Brain pericyte (primary cell): ENCODE data around the gene FOXC1.

Experiments
- DNase-seq: peaks from one replicate; pipeline ENCODE4 v3.0.0-alpha.2; 2012; ENCODE audit warnings: low read depth, low spot score

FOXC1 gene

DNA sequence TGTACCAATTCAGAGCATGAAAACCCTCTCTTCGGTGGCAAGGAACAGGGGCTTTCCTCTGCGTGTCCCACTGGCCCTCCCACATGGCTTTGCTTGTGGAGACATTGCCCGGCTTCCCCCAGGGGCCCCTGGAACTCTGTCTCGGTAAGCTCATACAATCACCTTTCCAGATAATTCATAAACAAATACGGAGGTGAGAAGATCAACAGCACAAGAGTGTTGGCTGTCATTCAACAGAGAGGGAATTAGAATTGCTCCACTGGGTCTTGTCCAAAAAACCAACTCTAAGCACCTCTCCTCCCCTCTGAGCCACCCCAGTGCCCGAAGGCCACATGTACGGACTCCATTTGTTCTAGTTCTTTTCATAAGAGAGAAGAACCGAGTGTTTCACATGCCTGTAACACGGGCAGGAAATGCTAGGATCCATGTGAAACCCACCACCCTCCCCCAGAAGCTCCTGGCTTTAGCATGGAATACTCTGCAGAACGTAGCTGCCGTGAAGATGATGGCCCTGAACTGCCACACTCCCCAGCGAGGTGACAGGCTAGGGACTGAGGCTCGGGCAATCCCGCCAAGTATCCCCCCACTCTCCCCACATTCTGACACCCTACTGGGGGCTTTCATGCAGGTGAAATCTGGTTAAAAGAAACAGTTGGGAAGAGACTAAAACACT is 24.6 kb upstream of the FOXC1 start:
- no peak for DNase-seq

DNA sequence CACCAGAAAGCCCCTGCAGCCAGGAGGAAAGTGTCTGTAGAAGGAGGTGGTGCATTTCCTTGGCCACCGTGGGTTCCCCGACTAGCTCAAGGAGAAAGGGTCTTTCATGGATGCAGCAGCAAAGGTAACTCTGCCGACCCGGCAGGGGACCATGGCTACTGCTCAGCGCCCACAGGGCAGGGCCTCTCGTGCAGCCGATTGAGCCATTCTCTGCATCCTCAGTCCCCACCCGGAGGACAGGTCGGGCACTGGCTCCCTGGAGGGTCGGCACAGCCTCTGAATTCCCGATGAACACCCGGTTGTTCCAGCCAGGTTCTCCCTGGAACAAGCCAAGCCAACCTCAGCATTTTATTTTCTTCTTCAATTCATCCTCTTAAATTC is 24.1 kb upstream of the FOXC1 start:
- DNase-seq, result no peak

DNA sequence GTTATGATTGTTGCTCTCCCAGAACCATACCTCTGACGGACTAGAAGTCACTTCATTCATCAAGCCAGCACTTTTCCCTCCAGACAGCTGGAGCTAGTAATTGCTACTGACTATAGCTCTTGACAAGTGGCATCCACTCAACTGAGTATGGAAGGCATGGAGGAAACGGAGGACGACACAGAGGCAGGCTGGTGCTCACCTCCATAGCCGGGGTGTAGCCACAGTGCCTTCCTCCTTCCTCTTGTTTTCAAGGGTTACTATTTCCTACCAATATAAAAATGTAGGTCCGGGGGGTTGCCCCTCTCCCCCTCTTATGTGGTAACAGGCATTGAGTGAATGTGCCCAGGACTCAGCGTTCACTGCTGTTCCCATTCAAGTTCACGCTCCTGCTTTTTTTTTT is 23.5 kb upstream of the FOXC1 start:
- no peak for DNase-seq

DNA sequence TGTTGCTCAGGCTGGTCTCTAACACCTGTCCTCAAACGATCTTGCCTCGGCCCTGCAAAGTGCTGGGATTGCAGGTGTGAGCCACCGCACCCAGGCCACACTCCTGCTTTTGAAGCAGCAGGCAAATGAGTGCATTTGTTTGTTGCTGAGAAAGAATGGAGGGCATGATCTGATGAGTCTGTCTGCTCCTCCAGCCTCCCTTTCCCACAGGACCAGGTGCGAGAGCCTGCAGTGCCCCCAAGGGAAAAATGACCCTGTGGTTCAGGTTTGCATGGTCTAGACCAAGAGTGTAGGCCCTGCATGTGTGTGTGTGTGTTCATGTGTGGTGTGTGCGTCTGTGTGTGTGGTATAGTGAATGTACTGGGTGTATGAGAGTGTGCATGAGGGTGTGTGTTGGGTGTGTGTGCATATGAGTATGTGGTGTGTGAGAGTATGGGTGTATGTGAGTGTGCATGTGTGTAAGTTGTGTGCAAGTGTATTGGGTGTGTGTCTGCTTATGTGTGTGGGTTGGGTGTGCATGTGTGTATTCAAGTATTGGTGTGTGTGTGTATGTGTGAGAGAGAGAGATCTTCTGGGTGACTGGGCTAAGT is 22.8 kb upstream of the FOXC1 start:
- DNase-seq, result no peak

DNA sequence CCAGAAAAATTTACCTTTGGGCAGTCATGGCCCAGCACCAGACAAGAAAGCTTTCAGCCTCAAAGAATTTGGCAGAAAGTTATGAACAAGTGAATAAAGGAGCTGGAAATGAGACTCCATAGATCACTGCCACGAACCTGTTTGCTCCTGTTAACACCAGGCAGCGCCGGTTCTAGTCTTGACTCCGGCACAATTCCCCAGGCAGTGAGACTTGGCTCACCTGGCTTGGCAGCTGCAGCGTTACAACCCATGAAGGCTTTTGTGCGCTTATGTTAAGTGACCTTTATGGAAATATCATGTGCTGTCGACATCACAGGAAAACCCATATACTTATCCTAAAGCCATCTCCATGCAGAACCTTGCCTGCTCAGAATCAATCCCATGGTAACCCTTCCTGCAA is 22.2 kb upstream of the FOXC1 start:
- DNase-seq, result no peak

DNA sequence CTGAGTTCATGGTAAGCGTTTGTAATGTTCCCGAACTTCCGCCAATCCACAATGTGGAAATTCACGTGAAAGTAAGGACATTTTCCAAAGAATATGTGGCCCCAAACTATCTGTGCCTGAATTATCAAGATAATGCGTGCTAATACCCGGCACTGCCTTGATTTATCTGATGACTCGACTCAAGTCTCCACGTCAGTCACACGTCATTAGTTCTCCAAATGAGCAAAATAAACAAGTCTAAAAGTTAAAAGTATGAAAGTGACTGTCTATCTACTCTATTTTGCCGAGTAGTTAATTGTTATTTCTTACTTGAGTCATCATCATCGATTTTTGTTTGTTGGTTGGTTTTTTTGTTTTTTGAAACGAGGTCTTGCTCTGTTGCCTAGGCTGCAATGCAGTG is 21.7 kb upstream of the FOXC1 start:
- DNase-seq, result no peak

DNA sequence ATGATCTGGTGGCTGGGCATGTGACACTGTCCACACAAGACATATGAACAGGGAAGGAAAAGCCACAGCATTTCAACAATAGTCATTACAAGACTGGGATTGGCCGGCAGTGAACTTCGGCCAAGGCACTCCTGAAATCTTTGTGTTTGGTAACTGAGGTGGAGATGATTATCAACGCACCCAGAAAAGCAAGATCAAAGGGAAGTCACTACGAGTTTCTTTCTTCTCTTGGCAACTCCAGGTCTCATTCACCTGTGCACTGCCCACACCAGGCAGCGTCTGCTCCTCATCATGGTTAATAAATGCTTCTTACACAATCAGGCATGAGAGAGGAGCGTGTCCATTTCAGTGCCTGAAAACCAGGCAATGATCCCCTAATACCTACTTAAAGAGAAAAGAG is 20.5 kb upstream of the FOXC1 start:
- DNase-seq, result no peak

DNA sequence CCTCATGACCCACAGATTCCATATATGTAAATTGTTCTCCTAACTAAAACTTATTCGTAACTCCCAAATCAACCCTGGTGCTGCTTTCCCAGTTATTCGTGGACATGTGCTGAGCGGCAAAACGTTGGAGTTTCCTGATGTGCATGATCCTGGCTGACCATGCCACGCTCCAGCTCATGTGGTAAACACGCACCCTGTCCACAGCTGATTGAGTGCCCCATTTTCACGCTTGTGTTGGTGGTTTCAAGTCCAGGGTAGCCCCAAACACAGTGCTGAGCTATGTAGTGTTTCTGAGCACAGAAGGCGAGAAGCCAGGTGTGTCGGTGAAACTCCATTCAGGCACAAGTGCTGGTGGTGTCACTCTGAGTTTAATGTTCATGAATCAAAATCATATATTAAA is 19.1 kb upstream of the FOXC1 start:
- no peak for DNase-seq

DNA sequence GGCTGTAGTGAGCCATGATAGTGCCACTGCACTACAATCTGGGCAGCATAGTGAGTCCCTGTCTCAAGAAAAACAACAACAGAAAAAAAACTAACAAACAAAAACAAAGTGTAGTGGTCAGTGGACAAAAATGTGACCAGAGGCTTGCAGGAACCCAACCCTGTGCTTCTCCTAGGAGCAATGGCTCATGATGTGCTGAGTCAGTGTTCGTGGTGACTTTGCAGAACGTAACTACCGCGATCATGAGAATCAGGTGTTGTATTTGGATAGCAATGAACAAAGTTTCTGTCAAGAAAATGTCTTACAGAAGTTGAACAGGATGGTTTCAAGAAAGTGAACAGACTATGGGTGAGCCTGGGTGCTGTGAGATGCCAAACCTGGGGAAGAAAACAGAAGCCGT is 18.5 kb upstream of the FOXC1 start:
- no peak for DNase-seq

DNA sequence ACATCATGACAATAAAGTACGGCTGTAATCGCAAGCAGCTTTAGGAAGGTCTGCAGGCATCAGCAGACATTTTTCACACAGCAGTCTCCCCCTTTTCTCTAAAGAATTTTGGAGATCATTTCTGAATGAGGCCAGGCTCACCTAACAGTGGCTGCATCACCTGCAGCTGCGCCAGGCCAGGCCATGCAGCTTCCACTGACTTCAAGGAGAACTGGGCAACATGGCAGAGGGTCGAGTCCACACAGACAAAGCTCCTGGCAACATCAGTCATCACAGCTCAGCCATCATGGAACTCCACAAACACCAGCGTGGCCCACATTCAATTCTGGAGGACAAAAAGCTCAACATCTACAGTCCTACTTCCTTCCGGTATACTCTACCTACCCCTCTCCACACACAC is 17.8 kb upstream of the FOXC1 start:
- DNase-seq, result no peak

DNA sequence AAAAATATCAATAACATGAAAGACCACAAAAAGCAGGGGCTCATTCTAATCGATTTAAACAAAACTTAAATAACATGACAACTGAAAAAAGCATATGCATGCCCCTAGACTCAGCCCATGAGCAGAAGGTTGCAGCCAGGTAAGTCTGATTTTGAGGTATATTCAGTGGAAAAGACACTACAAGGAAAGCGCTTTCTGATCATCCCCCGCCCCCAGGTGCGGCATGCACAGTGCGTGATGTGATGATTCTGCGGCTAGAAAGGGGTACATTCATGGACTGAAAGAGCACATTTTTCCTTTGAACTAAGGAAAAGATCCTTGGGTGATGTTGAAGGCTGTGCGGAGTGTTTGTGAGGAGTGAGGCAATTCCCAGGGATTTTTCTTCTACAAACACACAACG is 16.9 kb upstream of the FOXC1 start:
- no peak for DNase-seq

DNA sequence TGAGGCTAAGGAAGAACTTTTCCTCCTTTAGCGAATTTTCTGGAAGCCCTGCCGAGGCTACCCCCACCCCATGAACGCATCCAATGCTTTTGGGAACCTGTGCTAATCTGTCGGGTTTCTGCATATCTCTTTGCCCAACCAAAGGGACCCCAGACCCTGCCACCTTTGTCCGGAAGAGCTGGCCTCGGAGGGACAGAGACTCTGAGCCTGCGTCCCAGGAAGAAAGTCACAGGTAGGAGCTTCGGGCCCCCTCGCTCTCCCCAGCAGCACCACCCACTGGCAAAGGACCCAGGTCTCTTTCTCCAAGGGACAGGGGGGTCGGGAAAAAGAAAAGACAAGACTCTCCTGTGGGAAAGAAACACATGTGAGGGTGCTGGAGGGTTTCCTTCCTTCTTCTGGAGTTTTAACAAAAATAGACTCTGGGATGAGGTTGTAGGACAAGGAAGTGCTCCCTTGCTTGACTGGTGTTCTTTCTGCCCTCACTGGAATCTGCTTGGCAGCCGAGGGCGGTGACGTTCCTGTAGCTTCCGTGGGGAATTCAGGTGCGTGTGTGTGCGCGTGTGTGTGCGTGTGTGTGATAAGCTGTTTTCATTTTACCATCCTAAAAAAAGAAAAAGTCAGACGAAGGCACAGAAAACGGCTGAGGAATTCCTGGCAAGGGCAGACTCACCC is 16.3 kb upstream of the FOXC1 start:
- DNase-seq, result no peak

DNA sequence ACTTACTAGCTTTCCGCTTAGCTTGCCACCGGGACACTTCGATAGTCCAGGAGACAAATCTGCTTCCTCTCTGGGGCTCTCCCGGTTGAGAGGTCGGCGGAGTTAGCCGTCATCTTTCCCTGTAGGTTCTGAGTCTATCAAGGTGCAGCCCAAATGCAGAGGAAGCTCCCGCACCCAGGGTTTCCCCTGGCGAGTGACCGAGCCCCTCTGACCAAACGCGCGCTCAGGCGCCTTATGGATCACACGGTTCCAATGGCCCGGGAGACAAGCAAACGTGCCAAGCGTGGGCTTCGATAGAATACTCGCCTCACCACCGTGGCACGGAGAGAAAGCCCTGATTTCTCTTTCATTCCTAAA is 15.8 kb upstream of the FOXC1 start:
- no peak for DNase-seq

DNA sequence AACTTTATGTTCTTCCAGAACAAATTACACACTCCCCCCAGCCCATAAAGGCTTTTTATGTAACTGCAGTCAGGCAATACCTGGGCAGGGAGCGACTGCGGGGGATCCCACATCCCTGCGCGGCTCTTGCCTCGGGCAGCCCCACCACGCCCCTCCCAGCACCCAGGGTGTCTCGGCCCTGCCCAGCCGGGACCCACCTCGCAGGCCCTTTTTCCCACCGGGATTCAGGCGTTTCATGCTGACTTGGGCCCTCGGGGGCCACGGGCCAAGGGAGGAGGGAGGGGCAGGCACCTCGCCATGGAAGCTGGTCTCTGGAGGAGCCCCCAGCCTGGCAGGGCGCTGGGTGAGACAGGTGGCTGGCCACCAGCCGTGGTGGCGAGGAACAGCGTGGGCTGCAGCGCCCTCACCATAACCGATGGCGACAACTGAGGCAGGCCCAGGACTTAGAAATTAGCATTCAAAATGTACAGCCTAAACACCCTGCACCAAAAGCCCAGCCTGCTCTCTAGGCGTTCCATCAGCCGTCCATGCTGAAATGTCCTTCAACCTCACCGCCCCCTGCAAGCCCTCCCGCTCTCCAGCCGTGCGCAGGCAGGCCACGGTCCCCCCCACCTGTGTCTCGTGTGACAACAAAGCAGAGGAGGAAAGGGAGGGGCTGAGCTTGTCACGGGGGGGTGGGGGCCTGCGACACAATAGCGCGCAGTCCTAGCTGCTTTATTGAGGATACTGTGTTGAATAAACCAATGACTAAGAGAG is 15.1 kb upstream of the FOXC1 start:
- DNase-seq, result no peak

DNA sequence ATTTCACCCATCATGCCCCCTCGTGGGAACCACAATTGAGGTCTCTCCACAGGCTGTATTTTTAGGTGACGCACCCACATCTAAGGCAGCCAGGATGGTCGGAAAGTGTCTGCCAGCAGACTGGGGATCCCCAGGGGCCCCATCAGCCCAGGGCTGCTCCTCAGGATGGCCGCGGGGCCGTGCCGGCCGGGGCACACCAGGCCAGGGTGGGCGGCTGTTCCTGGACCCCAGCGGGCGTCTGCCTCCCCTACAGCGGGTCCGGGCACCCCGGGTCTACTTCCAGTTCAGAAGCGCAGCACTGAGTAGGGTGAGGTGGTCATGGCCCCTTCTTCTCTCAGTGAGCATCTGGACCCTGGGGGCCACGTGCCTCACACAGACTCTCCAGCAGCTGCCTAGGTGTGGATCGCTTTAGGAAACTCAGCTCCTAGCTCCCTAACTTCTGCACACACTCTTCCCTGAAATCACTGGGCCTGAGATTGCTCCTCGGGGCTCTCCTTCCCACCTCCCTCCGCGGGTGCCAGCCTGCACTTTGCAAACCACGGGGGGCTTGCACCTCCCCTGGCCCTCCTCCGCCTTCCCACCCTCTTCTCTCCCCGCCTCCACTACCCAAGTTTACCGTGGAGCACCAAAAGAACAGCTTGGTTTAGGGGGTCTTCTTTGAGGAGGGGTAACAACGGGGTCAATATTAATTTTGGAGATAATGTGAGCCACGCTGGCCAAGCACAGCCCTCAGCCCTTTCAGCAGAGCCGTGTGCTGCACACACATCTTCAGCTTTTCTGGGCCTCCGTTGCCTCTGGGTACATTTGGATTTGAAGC is 14.2 kb upstream of the FOXC1 start:
- DNase-seq, result no peak

DNA sequence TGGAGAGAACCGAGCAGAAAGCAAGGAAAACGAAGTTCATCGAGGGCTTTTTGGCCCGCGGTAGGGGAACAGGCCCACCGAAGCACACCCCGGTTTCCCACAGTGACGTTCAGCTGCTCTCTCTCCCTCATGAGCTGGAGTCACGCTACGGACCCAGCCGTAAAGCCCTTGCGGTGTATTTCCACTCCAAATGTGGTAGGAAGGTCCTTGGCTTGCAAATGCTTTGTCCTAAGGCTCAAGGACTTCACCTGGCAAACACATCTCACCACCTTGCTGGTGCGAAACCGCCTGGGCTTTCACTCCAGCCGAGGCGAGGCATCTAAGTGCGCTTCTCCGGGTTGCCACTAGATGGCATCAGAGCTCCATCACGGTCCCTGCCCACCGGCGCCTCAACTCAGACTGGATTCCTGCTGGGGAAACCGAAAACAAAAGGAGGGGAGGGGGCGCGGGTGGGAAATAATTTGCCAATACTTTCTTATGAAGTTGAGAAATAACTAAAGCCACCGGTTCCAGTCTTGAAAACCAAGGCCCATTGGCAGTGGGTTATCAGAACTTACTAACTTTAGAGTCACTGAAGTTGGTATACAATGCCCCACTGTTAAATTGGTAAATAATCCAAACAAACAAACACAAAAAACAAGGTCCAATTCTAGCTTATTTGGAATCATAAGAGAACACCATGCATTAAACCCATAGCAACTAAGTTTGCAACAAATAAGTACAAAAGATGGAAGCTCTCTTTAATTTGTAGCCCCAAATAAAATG is 13.4 kb upstream of the FOXC1 start:
- DNase-seq, result no peak

DNA sequence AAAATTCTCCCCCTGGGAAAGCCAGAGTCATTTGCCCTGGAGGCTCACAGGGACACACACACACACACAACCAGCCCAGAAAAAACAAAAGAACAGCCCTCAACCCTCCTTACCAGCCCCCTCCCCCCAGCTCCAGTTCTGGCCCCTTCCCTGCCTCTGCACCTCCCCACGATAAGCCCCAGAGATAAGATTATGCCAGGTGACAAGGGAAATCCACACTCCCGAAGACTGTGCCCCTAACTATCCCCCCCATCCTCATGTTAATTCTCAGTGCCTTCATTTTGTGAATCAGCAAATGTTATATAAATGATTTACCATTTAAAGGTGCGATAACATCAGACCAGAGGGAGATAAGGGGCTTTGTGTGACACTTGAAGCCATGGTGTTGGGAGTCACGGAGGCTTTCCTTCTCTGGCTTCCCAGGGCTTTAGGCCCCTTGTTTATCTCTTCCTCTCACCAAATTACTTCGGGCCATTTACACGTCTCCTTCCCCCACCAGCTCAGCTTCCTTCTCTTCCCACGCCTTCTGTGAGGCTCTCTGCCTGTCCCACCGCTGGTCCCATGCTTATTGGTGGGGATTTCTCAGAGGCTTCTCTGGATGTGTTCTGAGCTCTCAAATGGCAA is 12.5 kb upstream of the FOXC1 start:
- no peak for DNase-seq

DNA sequence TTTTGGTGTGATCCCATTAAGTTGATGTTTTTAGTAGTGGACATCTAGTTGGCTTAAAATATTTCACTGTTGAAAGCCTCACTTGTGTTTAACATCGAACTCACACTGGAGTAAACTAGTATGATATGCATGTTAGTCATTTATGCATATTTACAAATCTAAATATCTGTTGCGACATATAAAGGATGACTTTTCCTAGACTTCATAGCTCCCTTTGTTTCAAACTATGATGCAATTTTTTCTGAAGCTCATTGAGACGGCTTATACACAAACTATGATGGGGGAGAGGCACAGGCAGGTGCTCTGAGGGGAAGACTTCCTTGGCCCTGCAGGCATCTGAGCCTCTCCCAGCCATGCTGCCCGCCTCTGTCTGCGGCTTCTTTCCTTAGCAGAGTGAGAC is 11.8 kb upstream of the FOXC1 start:
- no peak for DNase-seq

DNA sequence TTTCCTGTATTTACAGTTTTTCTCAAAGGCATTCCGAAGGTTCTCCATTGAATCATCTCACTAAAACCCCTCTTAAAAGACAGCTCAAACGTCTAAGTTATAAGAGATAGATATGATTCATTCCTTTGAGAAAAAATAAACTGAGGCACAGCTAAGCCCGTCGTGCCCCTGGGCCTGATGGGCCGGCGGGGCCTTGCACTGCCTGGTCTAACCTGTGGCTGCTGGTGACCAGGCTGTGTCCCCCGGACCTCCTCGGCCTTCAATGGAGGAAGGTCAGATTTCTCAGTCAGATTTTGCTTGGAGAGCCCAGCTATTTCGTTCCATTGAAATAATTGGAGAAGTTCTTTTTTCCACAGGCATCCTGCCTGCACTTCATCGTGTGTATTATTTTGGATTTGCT is 11.3 kb upstream of the FOXC1 start:
- no peak for DNase-seq

DNA sequence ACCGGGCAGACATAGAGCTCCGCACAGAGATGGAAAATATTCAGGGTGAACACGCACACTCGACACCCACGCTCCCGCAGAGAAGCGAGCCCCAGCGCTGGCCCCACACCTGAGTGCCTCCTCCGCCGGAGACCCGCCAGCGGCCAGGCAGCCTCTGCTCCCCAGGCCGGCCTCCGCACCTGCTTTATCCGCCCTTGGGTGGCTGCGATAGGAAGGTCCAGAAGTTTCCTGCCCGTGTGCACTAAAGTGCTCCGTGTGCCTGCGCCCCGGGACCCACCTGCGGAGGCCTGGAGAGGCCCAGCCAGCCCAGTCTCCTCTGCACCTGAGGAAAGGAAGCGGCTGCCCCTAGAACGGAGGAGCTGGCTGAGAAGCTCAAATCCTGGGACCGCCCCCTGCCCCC is 10.8 kb upstream of the FOXC1 start:
- DNase-seq, result no peak

DNA sequence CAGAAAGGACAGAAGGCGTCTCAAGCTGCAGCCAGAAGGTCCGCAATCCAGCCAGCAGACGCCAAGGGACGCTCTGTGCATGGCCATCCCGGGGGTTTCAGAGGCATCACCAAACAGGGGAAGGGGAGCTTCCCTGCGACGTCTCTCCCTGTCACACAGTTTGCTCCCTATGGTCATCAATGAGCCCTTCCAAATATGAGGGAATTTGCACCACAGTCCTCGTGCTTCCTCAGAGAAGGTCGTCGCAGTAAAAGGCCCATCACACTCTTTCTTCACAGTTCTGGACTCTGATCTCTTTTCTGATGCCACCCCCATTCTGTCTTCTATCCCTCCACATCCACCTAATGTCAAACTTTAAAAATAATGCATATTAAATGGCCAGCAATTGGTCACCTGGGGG is 10.2 kb upstream of the FOXC1 start:
- DNase-seq, result no peak
